GM13976 (cell line): ENCODE results near the gene TEX101.

Experiments
- DNase-seq: peaks from one replicate; pipeline ENCODE4 v3.0.0; 2012; ENCODE audit warnings: low spot score
- in situ Hi-C: fragments of 300-500 bp; cut with MboI; formaldehyde crosslinking; loops from one replicate; pipeline ENCODE4 v1.12.0; 2022; ENCODE audit warnings: low sequenced_read_pairs, mixed read lengths, inconsistent platforms; ENCODE audit not compliant: unreplicated experiment
- TF ChIP-seq, protein P1 (sequence below): IDR thresholded peaks from 2 replicates; pipeline ENCODE4 v1.5.1; 2012; ENCODE audit warnings: borderline replicate concordance, mild to moderate bottlenecking; ENCODE audit not compliant: insufficient read depth; ENCODE audit errors: extremely low read depth, missing control alignments, control extremely low read depth

TEX101 gene

DNA sequence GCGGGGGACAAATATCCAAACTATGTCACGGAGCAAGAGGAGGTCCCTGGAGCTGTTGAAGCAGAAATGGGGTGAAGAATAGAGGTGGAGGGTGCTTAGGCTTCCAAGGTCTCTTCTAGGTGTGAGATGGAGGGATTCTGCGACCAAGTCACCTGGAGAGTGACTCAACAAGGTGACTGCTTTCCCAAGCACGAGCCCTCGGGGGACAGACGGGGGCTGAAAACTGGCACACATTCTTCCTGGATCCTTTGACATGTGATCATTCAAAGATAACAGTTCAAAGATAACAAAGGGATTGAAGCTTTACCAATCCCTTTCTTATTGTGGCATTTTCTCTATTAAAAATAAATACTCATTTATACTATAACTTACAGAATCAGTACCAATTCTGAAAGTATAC lies 2.2 kb upstream of the TEX101 start:
- in situ Hi-C loops: no loop called here
- TF ChIP-seq, protein P1, sequence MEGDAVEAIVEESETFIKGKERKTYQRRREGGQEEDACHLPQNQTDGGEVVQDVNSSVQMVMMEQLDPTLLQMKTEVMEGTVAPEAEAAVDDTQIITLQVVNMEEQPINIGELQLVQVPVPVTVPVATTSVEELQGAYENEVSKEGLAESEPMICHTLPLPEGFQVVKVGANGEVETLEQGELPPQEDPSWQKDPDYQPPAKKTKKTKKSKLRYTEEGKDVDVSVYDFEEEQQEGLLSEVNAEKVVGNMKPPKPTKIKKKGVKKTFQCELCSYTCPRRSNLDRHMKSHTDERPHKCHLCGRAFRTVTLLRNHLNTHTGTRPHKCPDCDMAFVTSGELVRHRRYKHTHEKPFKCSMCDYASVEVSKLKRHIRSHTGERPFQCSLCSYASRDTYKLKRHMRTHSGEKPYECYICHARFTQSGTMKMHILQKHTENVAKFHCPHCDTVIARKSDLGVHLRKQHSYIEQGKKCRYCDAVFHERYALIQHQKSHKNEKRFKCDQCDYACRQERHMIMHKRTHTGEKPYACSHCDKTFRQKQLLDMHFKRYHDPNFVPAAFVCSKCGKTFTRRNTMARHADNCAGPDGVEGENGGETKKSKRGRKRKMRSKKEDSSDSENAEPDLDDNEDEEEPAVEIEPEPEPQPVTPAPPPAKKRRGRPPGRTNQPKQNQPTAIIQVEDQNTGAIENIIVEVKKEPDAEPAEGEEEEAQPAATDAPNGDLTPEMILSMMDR: no peak
- no peak for DNase-seq

DNA sequence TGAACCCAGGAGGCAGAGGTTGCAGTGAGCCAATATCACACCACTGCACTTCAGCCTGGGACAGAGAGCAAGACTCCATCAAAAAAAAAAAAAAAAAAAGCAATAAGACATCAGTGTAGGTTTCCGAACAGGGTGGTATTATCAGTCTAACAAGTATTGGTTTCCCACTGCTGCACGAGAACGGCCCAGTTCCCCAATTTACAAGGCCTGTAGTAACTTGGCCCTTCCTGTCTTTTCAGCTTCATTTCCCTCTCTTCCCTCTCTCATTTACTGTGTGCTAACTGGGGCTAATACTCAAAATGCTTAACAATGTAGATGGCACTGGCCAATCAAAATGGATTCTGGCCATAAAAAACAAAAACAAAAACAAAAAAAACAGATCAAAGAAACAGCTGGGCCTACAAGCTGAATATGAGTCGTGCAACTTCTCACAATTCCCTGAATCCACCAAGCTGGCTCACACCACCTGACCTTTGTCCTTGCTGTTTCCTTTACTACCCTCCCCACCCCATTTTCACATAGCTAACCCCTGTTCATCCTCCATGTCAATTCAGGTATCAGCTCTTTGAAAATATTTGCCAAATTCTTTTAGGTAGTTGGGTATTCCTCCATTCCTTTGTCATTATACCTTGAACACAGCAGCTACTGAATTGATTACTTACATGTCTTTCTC lies 2.4 kb downstream of the TEX101 start:
- DNase-seq: no peak
- TF ChIP-seq, protein P1: no peak
- in situ Hi-C loops: no loop called here

DNA sequence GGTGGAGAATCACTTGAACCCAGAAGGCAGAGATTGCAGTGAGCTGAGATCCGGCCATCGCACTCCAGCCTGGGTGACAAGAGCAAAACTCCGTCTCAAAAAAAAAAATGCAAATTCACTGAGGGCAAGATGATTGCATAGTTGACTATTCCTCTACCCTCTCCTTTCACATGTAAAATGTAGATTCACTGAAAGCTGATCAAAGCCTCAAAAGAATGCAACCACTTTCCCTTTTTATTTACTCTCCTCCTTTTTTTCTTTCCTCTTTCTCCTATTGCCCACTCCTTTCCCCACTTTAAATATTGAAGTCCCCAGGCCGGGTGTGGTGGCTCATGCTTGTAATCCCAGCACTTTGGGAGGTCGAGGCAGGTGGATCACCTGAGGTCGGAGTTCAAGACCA lies 6.3 kb downstream of the TEX101 start:
- TF ChIP-seq, protein P1: no peak
- no peak for DNase-seq
- in situ Hi-C loops: no loop called here

DNA sequence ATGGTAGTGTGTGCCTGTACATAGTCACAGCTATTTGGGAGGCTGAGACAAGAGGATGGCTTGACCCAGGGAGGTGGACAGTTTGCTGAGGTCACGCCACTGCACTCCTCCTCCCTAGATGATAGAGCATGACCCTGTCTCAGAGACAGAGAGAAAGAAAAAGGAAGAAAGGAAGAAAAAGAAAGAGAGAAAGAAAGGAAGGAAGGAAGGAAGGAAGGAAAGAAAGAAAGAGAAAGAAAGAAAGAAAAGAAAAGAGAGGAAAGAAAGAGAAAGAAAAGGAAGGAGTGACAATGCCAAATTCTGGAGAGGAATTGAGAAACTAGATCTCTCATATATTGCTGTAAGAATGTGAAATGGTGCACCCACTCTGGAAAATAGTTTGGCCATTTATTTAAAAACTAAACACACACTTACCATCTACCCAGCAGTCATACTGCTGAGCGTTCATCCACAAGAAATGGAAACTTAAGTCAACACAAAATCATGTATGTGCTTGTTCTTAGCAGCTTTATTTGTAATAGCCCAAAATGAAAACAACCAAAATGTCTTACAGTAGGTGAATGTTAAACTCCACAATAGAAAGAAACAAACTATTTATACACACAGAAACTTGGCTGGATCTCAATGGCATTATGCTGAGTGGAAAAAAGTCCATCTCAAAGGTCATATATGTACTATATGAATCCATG lies 7.5 kb downstream of the TEX101 start:
- TF ChIP-seq, protein P1: no peak
- no peak for DNase-seq
- in situ Hi-C loops: no loop called here

DNA sequence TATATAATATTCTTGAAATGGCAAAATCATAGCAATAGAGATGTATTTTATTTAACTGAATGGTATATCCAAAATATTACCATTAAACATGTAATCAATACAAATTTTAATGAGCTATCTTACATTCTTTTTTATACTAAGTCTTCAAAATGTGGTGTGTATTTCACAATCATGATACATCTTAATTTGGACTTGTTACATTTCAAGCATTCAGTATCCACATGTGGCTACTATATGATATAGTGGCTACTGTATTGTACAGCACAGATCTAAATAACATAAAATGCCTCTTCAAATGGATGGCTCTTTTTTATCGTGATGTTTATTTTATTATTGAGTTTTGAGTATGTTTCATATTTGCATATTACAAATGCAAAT lies 8.0 kb downstream of the TEX101 start:
- no peak for DNase-seq
- in situ Hi-C loops: no loop called here
- TF ChIP-seq, protein P1: no peak

DNA sequence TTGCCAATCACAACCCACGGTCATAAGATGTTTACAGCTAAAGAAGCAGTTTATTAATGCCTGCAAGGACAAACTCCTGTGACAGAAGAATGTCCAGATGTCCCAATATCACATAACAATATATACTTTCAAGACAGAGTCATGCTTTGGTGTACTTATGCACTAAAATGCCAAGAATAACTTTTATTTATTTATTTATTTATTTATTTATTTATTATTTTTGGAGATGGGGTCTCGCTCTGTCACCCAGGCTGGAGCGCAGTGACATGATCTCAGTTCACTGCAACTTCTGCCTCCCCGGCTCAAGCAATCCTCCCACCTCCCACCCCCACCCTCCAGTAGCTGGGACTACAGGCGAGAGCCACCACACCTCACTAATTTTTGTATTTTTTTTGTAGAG lies 9.1 kb downstream of the TEX101 start:
- in situ Hi-C loops: no loop called here
- TF ChIP-seq, protein P1: no peak
- no peak for DNase-seq
